Embryonic facial prominence (tissue), 1 donor: ENCODE measurements around the gene GALK1.
"Not testable (repeated sequence)": the region's sequence is repeated elsewhere in the genome, so short reads cannot be mapped to it uniquely, and the experiment has no call there.

Experiments
- DNase-seq: peaks from one replicate; pipeline ENCODE4 v3.0.0-alpha.2; 2016; ENCODE audit errors: extremely low spot score

The GALK1 gene

GRCh38 chr17:75764417-75764710 is 628 bp downstream of the GALK1 start:
- no peak for DNase-seq

- DNase-seq, result no peak
Measured at GRCh38 chr17:75763613-75764416, 1.2 kb downstream of the GALK1 start.

- DNase-seq, result no peak
Measured at GRCh38 chr17:75763269-75763607, 1.8 kb downstream of the GALK1 start.

- DNase-seq, result no peak
Measured at GRCh38 chr17:75762513-75763268, 2.3 kb downstream of the GALK1 start.

- DNase-seq, result not testable (repeated sequence)
Measured at GRCh38 chr17:75759978-75760640, 4.9 kb downstream of the GALK1 start.

- DNase-seq, result no peak
Measured at GRCh38 chr17:75759457-75759856, 5.5 kb downstream of the GALK1 start.

- no peak for DNase-seq
Measured at GRCh38 chr17:75758131-75758905, 6.7 kb downstream of the GALK1 start.

- DNase-seq, result no peak
Measured at GRCh38 chr17:75757086-75757681, 7.8 kb downstream of the GALK1 start.

GRCh38 chr17:75756451-75757085 is 8.4 kb downstream of the GALK1 start:
- DNase-seq, result no peak

- DNase-seq, result no peak
Measured at GRCh38 chr17:75755990-75756389, 9.0 kb downstream of the GALK1 start.

- DNase-seq, result no peak
Measured at GRCh38 chr17:75755205-75755901, 9.6 kb downstream of the GALK1 start.

- DNase-seq, result no peak
Measured at GRCh38 chr17:75754378-75755204, 10.4 kb downstream of the GALK1 start.

- DNase-seq, result no peak
Measured at GRCh38 chr17:75753514-75754377, 11.2 kb downstream of the GALK1 start.

GRCh38 chr17:75752802-75753513 is 12.0 kb downstream of the GALK1 start:
- no peak for DNase-seq

- no peak for DNase-seq
Measured at GRCh38 chr17:75752405-75752709, 12.6 kb downstream of the GALK1 start.

- no peak for DNase-seq
Measured at GRCh38 chr17:75751676-75752404, 13.2 kb downstream of the GALK1 start.

- no peak for DNase-seq
Measured at GRCh38 chr17:75750661-75751423, 14.2 kb downstream of the GALK1 start.
